ENCODE results near the gene GRAMD2A.

GRAMD2A gene

GRCh38 chr15:72168131-72168807 is 29.3 kb downstream of the GRAMD2A start:
- no peak for DNase-seq (ENCODE audit: low read depth in 2 of 2)

GRCh38 chr15:72167445-72167844 is 30.1 kb downstream of the GRAMD2A start:
- DNase-seq (ENCODE audit: low read depth in 2 of 2): no peak

GRCh38 chr15:72166716-72167417 is 30.7 kb downstream of the GRAMD2A start:
- no peak for DNase-seq (ENCODE audit: low read depth in 2 of 2)

- no peak for DNase-seq (ENCODE audit: low read depth in 2 of 2)
Measured at GRCh38 chr15:72163719-72164118, 33.9 kb downstream of the GRAMD2A start.

GRCh38 chr15:72162569-72162968 is 35.0 kb downstream of the GRAMD2A start:
- no peak for DNase-seq (ENCODE audit: low read depth in 2 of 2)

- no peak for DNase-seq (ENCODE audit: low read depth in 2 of 2)
Measured at GRCh38 chr15:72161361-72162132, 36.0 kb downstream of the GRAMD2A start.

- DNase-seq (ENCODE audit: low read depth in 2 of 2): no peak
Measured at GRCh38 chr15:72160696-72161245, 36.8 kb downstream of the GRAMD2A start.

- no peak for DNase-seq (ENCODE audit: low read depth in 2 of 2)
Measured at GRCh38 chr15:72156928-72157327, 40.7 kb downstream of the GRAMD2A start.

- peak; percentile 61 to 67 for DNase-seq (ENCODE audit: low read depth in 2 of 2)
Measured at GRCh38 chr15:72155635-72156616, 41.7 kb downstream of the GRAMD2A start.

GRCh38 chr15:72155003-72155621 is 42.5 kb downstream of the GRAMD2A start:
- DNase-seq (ENCODE audit: low read depth in 2 of 2): no peak

GRCh38 chr15:72154316-72154715 is 43.3 kb downstream of the GRAMD2A start:
- no peak for DNase-seq (ENCODE audit: low read depth in 2 of 2)

- DNase-seq (ENCODE audit: low read depth in 2 of 2): no peak
Measured at GRCh38 chr15:72153269-72154000, 44.2 kb downstream of the GRAMD2A start.

- DNase-seq (ENCODE audit: low read depth in 2 of 2): no peak
Measured at GRCh38 chr15:72147418-72147817, 50.2 kb downstream of the GRAMD2A start.

GRCh38 chr15:72146934-72147333 is 50.7 kb downstream of the GRAMD2A start:
- DNase-seq (ENCODE audit: low read depth in 2 of 2): no peak

- no peak for DNase-seq (ENCODE audit: low read depth in 2 of 2)
Measured at GRCh38 chr15:72146221-72146620, 51.4 kb downstream of the GRAMD2A start.

- no peak for DNase-seq (ENCODE audit: low read depth in 2 of 2)
Measured at GRCh38 chr15:72141171-72142084, 56.2 kb downstream of the GRAMD2A start.

- DNase-seq (ENCODE audit: low read depth in 2 of 2): no peak
Measured at GRCh38 chr15:72140088-72140487, 57.5 kb downstream of the GRAMD2A start.

- no peak for DNase-seq (ENCODE audit: low read depth in 2 of 2)
Measured at GRCh38 chr15:72139667-72140066, 57.9 kb downstream of the GRAMD2A start.
